Suprapubic skin (tissue), 4 donors: ENCODE data around the gene MYO5B. TPM values are rescaled to one million over a fixed set of nuclear protein-coding genes. Genes with fewer than 3 reads are reported as not detected.
"Not testable (repeated sequence)": the region's sequence is repeated elsewhere in the genome, so short reads cannot be mapped to it uniquely, and the experiment has no call there.

Source experiments
- DNase-seq, 2 donors: peaks; one replicate each; pipeline ENCODE4 v3.0.0-alpha.2; 2019; ENCODE audit warnings: low spot score in 2 of 2
- H3K27ac ChIP-seq: fragments of 200-600 bp; sonication (generic); one replicate; pipeline ENCODE4 v1.5.1; 2019
- H3K27me3 ChIP-seq: fragments of 200-600 bp; sonication (generic); one replicate; pipeline ENCODE4 v1.5.1; 2019
- H3K36me3 ChIP-seq: fragments of 200-600 bp; sonication (generic); one replicate; pipeline ENCODE4 v1.5.1; 2019
- H3K4me1 ChIP-seq: fragments of 200-600 bp; sonication (generic); one replicate; pipeline ENCODE4 v1.5.1; 2019
- H3K4me3 ChIP-seq: fragments of 200-600 bp; sonication (generic); one replicate; pipeline ENCODE4 v1.5.1; 2019; ENCODE audit warnings: mild to moderate bottlenecking
- H3K9me3 ChIP-seq: fragments of 200-600 bp; sonication (generic); one replicate; pipeline ENCODE4 v1.5.1; 2019
- EP300 ChIP-seq: sonication (generic); formaldehyde crosslinking; IDR thresholded peaks from one replicate; pipeline ENCODE4 v1.6.1; 2017; ENCODE audit warnings: antibody characterized with exemption
- POLR2A ChIP-seq, 2 donors: fragments of 450-650 bp; IDR thresholded peaks; one replicate each; pipeline ENCODE4 v1.6.1; 2017; ENCODE audit warnings: antibody characterized with exemption in 2 of 2, mild to moderate bottlenecking in 2 of 2, moderate library complexity in 2 of 2
- POLR2AphosphoS5 ChIP-seq, 3 donors: sonication (generic); formaldehyde crosslinking; IDR thresholded peaks; one replicate each; pipeline ENCODE4 v1.6.1; 2017; ENCODE audit warnings: antibody characterized with exemption in 3 of 3
- WGBS: methylation state at CpG from one replicate; pipeline ENCODE4 v1.1.5; 2018; 5-methylcytosine and 5-hydroxymethylcytosine counted together
- total RNA-seq, 4 donors: library from RNA; depleted of rRNA; stranded (reverse); fragments of >200 nt; gene quantifications; one replicate each; pipeline ENCODE4 v1.1.0, GENCODE V29; 2016
- TF ChIP-seq, protein P1 (sequence below), 2 donors: fragments of 200-600 bp in 1 of 2; fragments of 450-650 bp in 1 of 2; sonication (generic) in 1 of 2; IDR thresholded peaks; one replicate each; pipeline ENCODE4 v1.5.1; 2016 to 2019; ENCODE audit warnings: antibody characterized with exemption in 2 of 2, mild to moderate bottlenecking in 1 of 2, moderate library complexity in 1 of 2

MYO5B gene
- total RNA-seq, 4 donors from 2014 or later, result 30.3 to 44.4 (median 40.7) TPM

DNA sequence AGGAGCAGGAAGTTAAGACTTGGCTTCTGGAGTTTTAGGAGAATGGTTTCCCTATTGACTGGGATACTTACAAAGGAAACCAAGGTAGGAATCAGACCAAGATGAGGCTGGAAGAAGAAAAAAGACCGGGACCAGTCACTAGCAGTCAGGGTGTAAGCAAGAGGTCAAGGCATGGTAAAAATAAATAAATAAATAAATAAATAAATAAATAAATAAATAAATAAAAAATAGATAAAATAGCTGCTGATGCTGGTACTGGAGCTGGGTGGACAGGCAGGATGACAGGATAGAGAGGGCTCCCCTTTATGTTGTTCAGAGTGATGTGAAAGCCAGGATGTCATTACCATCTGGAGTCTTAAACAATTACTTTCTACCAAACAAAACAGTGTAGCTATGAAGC lies 89.9 kb downstream of the MYO5B start:
- H3K4me3 ChIP-seq, result no peak overlapping the region
- no peaks in the 10 kb centered on the region for H3K9me3 ChIP-seq
- H3K27me3 ChIP-seq, result no peaks in the 10 kb centered on the region
- H3K27ac ChIP-seq, result no peak overlapping the region
- no peaks in the 10 kb centered on the region for H3K36me3 ChIP-seq
- TF ChIP-seq POLR2A (IDR thresholded peaks at IDR 0.05) (no peak), EP300 (no peak), POLR2AphosphoS5 (IDR thresholded peaks at IDR 0.05) (no peak)
- TF ChIP-seq, protein P1, sequence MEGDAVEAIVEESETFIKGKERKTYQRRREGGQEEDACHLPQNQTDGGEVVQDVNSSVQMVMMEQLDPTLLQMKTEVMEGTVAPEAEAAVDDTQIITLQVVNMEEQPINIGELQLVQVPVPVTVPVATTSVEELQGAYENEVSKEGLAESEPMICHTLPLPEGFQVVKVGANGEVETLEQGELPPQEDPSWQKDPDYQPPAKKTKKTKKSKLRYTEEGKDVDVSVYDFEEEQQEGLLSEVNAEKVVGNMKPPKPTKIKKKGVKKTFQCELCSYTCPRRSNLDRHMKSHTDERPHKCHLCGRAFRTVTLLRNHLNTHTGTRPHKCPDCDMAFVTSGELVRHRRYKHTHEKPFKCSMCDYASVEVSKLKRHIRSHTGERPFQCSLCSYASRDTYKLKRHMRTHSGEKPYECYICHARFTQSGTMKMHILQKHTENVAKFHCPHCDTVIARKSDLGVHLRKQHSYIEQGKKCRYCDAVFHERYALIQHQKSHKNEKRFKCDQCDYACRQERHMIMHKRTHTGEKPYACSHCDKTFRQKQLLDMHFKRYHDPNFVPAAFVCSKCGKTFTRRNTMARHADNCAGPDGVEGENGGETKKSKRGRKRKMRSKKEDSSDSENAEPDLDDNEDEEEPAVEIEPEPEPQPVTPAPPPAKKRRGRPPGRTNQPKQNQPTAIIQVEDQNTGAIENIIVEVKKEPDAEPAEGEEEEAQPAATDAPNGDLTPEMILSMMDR (IDR thresholded peaks at IDR 0.05), result no peak
- DNase-seq, result no peak
- 100% methylated on average over 1 of the region's 1 CpG for WGBS
- H3K4me1 ChIP-seq, result no peaks in the 10 kb centered on the region

DNA sequence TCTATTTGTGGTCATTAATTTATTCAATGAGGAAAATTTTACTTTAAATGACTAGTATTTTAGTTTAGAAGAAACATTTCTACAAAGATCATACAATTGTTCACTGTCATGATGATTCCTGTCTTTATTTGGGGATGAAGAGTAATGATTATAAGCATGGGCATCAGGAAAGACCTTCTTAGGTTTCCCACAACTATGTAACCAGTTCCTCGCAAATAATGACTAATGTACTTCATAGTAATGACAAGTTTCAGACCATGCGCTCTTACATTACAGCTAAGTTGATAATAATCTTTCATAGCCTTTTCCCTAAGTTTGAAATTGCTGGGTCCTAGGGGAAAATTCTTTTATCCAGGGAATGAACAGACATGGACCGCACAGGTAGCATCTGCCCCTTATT lies 90.5 kb downstream of the MYO5B start:
- WGBS, result 84% methylated on average over 3 of the region's 3 CpGs
- TF ChIP-seq EP300, result no peak
- TF ChIP-seq POLR2A (IDR thresholded peaks at IDR 0.05), result no peak
- TF ChIP-seq, protein P1 (IDR thresholded peaks at IDR 0.05), result no peak
- no peak for TF ChIP-seq POLR2AphosphoS5 (IDR thresholded peaks at IDR 0.05)
- H3K9me3 ChIP-seq, result no peaks in the 10 kb centered on the region
- H3K36me3 ChIP-seq, result no peaks in the 10 kb centered on the region
- no peak overlapping the region for H3K4me3 ChIP-seq
- no peak overlapping the region for H3K27ac ChIP-seq
- H3K4me1 ChIP-seq, result no peaks in the 10 kb centered on the region
- no peaks in the 10 kb centered on the region for H3K27me3 ChIP-seq
- DNase-seq, result no peak

DNA sequence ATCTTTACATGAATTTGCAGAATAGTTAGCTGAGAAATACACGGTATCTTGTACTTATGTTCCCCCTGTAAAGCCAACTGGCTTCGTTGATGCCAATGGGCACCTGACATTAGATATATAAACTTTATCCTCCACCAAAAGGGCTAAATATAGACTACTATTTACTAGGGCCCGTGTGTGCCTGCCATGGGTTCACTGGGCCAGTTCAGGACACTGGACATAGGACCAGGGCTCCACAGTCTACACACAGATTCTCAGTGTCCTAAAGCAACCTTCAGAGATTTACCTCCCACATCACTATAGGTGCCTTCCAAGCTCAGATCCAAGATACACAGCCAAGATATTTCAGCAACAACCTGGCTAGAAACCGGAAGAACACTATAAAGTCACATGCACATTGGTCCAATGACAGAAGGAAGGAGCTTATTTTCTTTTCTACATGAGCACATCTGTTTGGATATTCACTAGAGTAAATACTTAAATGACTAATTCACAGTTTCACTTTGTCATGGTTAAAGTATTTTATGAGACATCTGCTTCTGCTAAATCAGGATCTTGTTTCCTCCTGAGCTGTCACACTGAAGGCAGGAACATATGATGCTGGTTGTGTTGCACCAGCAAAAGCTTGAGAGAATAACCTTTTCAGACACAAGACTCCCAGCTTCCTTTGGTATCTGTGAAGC lies 95.1 kb downstream of the MYO5B start:
- Histone ChIP-seq H3K27me3 (no peaks in the 10 kb centered on the region), H3K27ac (no peak overlapping the region), H3K36me3 (no peaks in the 10 kb centered on the region), H3K9me3 (no peaks in the 10 kb centered on the region), H3K4me1 (no peaks in the 10 kb centered on the region), H3K4me3 (no peak overlapping the region)
- DNase-seq, result no peak
- 67% methylated on average over 4 of the region's 4 CpGs for WGBS
- no peak for TF ChIP-seq EP300
- TF ChIP-seq POLR2A (IDR thresholded peaks at IDR 0.05), result no peak
- TF ChIP-seq, protein P1 (IDR thresholded peaks at IDR 0.05), result no peak
- no peak for TF ChIP-seq POLR2AphosphoS5 (IDR thresholded peaks at IDR 0.05)

DNA sequence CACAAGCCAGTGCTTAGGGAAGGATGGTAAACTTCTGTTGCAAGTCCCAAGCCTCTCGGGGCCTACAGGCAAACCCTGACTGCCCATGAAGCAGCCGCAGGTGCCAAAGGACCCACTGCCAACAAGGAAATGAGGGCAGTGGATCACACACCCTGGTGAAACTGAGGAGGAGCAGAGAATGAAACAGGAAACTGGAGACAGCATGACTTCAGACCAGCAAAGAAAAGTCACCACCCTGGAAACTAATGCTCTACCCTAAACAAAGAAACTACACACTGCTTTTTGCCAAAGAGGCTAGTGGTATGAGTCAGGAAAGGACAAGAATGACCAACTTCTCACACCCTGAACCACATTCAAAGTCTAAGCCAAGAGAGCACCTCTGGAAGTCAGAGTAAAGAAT lies 97.2 kb downstream of the MYO5B start:
- no peaks in the 10 kb centered on the region for H3K36me3 ChIP-seq
- TF ChIP-seq POLR2AphosphoS5 (IDR thresholded peaks at IDR 0.05) (no peak), EP300 (no peak), POLR2A (IDR thresholded peaks at IDR 0.05) (no peak)
- TF ChIP-seq, protein P1 (IDR thresholded peaks at IDR 0.05), result no peak
- H3K27me3 ChIP-seq, result no peaks in the 10 kb centered on the region
- 69% methylated on average over 2 of the region's 2 CpGs for WGBS
- no peaks in the 10 kb centered on the region for H3K9me3 ChIP-seq
- no peak overlapping the region for H3K27ac ChIP-seq
- no peaks in the 10 kb centered on the region for H3K4me1 ChIP-seq
- no peak for DNase-seq
- H3K4me3 ChIP-seq, result no peak overlapping the region

DNA sequence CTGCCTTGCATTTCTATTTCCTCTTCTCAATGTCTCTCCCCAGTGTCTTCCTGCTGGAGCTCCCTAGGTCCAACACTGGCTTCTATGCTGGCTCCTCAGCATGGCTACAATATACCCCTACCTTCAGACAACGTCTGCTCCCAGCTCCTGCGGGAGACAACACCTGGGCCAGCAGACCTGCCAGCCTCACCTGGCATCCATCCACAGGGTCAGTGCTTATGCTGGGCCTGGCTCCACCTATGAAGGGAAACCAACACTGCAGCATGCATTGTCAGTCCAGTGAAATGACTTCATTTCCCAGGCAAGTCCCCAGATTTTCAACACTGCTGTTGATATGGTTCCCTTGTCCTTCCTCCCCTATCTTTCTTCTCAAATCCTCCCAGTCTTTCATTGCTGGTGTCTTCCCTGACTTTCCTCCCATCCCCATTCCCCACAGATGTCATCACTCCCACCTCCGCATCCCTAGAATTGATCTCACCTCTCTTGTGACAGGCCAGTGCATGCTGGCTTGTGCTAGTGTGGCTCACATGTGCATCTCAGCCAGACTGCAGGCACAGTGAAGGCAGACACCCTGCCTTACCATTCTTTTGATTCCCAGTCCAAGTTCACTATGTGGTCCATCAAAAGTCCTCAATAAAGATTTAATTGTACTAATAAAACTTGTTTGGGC lies 98.0 kb downstream of the MYO5B start:
- no peaks in the 10 kb centered on the region for H3K9me3 ChIP-seq
- TF ChIP-seq EP300, result no peak
- no peak for TF ChIP-seq POLR2A (IDR thresholded peaks at IDR 0.05)
- TF ChIP-seq, protein P1 (IDR thresholded peaks at IDR 0.05), result no peak
- no peak for TF ChIP-seq POLR2AphosphoS5 (IDR thresholded peaks at IDR 0.05)
- no peak overlapping the region for H3K4me3 ChIP-seq
- no peaks in the 10 kb centered on the region for H3K4me1 ChIP-seq
- DNase-seq, result no peak
- H3K36me3 ChIP-seq, result no peaks in the 10 kb centered on the region
- no peaks in the 10 kb centered on the region for H3K27me3 ChIP-seq
- no peak overlapping the region for H3K27ac ChIP-seq
- WGBS, result 79% methylated on average over 3 of the region's 3 CpGs

DNA sequence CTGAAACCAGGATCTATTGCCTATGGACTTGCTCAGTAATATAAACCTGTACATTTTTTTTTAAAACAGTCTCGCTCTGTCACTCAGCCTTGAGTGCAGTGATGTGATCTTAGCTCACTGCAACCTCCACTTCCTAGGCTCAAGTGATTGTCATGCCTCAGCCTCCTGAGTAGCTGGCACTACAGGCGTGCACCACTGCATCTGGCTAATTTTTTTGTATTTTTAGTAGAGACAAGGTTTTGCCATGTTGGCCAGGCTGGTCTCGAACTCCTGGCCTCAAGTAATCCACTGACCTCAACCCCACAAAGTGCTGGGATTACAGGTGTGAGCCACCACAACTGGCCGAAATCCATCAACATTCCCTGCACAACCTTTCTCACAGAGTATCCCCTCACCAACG lies 100.2 kb downstream of the MYO5B start:
- DNase-seq, H3K27ac ChIP-seq, H3K4me1 ChIP-seq, H3K36me3 ChIP-seq, H3K27me3 ChIP-seq, H3K9me3 ChIP-seq, H3K4me3 ChIP-seq: not testable (repeated sequence)
- whole genome bisulfite sequencing, result 98% methylated on average over 5 of the region's 5 CpGs
